CD4-positive, alpha-beta T cell treated with Interleukin-6 for 4 hours (primary cell): ENCODE data around the gene TGFBI.

Experiments
- DNase-seq: peaks from one replicate; pipeline ENCODE4 v3.0.0-alpha.2; 2020; ENCODE audit warnings: mixed read lengths

The TGFBI gene

GRCh38 chr5:136048966-136049365 is 20.2 kb downstream of the TGFBI start:
- no peak for DNase-seq

- no peak for DNase-seq
Measured at GRCh38 chr5:136051486-136052220, 22.9 kb downstream of the TGFBI start.

- no peak for DNase-seq
Measured at GRCh38 chr5:136052692-136053335, 24.0 kb downstream of the TGFBI start.

- no peak for DNase-seq
Measured at GRCh38 chr5:136053336-136054141, 24.8 kb downstream of the TGFBI start.

- DNase-seq = no peak
Measured at GRCh38 chr5:136054142-136055019, 25.6 kb downstream of the TGFBI start.

GRCh38 chr5:136055612-136056309 is 27.0 kb downstream of the TGFBI start:
- no peak for DNase-seq

GRCh38 chr5:136056336-136056735 is 27.5 kb downstream of the TGFBI start:
- DNase-seq = no peak

- no peak for DNase-seq
Measured at GRCh38 chr5:136056771-136057335, 28.1 kb downstream of the TGFBI start.

GRCh38 chr5:136057401-136058038 is 28.7 kb downstream of the TGFBI start:
- DNase-seq = no peak

GRCh38 chr5:136058039-136058971 is 29.5 kb downstream of the TGFBI start:
- no peak for DNase-seq

GRCh38 chr5:136058972-136059354 is 30.2 kb downstream of the TGFBI start:
- DNase-seq = no peak

- no peak for DNase-seq
Measured at GRCh38 chr5:136060963-136061362, 32.2 kb downstream of the TGFBI start.

- no peak for DNase-seq
Measured at GRCh38 chr5:136061630-136062365, 33.0 kb downstream of the TGFBI start.

- DNase-seq = no peak
Measured at GRCh38 chr5:136062366-136063274, 33.8 kb downstream of the TGFBI start.

GRCh38 chr5:136063778-136064465 is 35.1 kb downstream of the TGFBI start:
- DNase-seq = no peak

- no peak for DNase-seq
Measured at GRCh38 chr5:136064510-136064909, 35.7 kb downstream of the TGFBI start.

- no peak for DNase-seq
Measured at GRCh38 chr5:136065588-136065987, 36.8 kb downstream of the TGFBI start.
